HL-60/S4 (cell line): ENCODE results near the gene RFT1.

Experiments
- in situ Hi-C: fragments of 300-500 bp; cut with MboI; formaldehyde crosslinking; loops from 2 replicates; pipeline ENCODE4 v1.14.3; 2022; ENCODE audit warnings: low sequenced_read_pairs

The RFT1 gene

DNA sequence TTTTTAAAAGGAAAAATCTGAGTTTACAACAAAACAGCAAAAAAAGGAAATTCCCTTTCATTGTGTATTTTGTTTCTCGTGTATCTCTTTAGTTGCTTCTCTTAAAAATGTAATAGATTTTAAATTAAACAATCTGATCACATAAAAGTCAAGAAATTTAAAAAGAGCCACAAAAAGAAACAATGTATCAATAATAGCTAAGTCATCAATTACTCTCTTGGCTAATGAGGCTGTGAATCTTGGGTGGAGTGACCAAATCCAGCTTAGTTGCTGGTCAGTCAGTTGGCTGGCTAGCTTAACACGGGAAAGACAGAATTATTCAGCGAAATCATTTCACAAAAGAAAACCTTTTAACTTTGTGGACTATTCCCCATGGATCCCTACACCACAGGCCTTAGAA lies 87.6 kb downstream of the RFT1 start:
- in situ Hi-C loops, result no loop called here

DNA sequence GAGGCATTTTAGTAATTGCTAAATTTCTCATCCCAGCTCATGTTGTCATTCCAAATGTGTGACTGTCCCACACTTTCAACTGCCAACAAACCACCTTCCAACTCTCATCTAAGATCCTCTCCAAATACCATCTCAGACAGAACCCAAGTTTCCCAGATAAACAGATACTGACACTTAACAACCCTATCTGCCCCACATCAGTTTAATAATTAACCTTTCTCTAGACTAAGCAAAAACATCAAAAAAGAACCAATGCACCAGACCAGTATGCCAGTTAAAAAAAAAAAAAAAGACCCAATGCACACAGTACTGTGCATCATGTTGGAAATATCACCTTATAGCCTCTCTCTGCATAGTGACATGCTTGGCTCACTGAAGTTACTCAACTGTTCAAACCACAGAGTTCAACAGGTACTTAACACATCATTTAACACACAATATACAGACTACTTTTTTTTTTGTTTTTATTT lies 89.8 kb downstream of the RFT1 start:
- in situ Hi-C loops, result no loop called here

DNA sequence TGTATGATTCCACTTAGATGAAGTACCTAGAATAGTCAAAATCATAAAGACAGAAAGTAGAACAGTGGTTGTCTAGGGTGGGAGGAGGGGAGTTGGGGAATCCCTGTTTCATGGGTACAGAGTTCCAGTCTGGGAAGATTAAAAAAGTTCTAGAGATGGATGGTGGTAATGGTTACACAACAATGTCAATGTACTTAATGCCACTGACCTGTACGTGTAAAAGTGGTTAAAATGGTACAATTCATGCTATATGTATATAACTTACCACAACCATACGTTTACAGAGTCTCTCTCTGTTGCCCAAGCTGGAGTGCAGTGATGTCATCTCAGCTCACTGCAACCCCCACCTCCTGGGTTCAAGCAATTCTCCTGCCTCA lies 90.9 kb downstream of the RFT1 start:
- in situ Hi-C loops, result no loop called here

DNA sequence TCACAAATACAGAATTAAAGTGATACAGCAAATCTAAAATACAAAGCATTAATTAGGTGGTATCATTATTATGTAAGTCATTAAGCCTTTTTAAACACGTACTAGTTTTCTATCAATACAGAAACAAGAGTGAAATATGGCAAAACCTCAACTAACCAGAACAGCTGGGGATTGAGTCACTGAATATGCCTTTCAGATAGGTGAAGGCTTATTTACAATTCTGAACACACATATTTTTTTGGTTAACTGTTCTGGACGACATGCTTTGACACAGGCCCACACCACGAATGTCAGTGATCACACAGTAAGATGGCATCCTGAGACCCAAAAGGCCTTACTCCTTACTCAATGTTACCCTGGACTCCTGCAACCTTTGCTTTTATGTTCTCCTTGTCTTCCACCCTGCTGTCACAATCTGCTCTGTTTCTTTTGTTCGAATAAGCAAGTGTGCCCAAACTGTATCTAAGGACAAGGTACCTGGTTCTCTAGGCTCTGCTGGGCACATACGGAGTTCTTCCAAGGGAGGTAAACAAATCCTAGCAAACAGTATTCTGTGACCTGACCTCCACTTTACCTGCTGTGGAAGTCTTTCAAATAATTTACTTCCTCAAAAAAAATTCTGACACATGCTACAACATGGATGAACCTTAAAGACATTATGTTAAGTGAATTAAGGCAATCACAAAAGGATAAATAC lies 91.4 kb downstream of the RFT1 start:
- in situ Hi-C loops, result no loop called here
